Bladder microvascular endothelial cell (primary cell): Measurements from ENCODE around the gene PCDHGA7. TPM values are rescaled to one million over a fixed set of nuclear protein-coding genes. Genes with fewer than 3 reads are reported as not detected.

Experiments
- total RNA-seq: library from RNA; depleted of rRNA; stranded (reverse); fragments of >200 nt; gene quantifications from 2 replicates; pipeline ENCODE4 v1.2.3, GENCODE V29; 2014

Gene PCDHGA7
- total RNA-seq, 1 donor from 2014 or later: 3.3 TPM

DNA sequence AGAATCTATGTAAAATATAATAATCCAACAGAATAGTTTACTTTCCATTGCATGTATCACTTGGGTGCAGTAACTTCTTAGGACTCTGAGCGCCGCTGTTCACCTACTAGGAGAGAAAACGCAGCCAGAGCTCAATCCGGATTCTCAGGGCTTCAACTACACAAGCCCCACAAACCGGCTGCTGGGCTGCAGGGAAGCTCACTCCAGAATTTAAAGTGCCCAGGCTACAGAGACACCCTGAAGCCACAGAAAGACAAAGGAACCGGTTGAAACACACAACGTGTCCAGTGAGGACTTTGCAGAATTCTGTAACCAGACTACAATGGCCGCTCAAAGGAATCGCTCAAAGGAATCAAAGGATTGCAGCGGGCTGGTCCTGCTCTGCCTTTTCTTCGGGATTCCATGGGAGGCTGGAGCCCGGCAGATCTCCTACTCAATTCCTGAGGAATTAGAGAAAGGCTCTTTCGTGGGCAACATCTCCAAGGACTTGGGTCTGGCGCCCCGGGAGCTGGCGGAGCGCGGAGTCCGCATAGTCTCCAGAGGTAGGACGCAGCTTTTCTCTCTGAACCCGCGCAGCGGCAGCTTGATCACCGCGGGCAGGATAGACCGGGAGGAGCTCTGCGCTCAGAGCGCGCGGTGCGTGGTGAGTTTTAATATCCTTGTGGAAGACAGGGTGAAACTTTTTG, 30.5 kb downstream of the PCDHGA7 start, which contains the start of gene PCDHGA10:
PCDHGA10 (plus strand) TSS at position 134 of the 686 bp plus-strand sequence; CDS start at position 323, 189 bp downstream.

GRCh38 chr5:141417494-141418172, 35.1 kb downstream of the PCDHGA7 start, which contains the start of gene PCDHGB7:
Gene PCDHGB7 (plus strand): TSS chr5:141417677. CDS start chr5:141417860, 183 bp downstream.

DNA sequence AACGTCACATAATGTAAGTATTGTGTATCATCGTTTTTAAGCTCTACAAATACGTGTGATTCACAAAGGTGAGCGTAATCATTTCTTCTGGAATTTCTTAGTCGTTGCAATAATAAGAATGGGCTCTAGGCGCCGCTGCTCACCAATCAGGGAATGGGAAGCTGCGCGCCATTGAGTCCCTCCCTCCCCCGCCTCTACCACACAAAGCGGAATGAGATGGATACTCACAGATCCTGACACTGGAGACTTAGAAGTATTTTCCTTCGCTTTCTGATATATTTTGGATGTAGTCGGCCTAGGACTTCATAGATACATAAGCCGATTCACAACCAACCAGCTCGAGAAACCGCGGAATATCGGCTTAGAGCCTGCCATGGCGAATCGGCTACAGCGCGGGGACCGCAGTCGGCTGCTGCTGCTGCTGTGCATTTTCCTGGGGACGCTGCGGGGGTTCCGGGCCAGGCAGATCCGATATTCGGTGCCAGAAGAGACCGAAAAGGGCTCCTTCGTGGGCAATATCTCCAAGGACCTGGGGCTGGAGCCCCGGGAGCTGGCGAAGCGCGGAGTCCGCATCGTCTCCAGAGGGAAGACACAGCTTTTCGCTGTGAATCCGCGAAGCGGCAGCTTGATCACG, 38.4 kb downstream of the PCDHGA7 start, which contains the start of gene PCDHGA11:
PCDHGA11 (plus strand) TSS at position 197 of the 634 bp plus-strand sequence; CDS start at position 374, 177 bp downstream.

GRCh38 chr5:141430332-141431113, 48.0 kb downstream of the PCDHGA7 start, which contains the start of gene PCDHGA12:
Gene PCDHGA12 (plus strand): TSS chr5:141430507. CDS start chr5:141430760, 253 bp downstream.

Other genes starting within 250 kb of the PCDHGA7 start
- 0.32 and 3.6 TPM in 2 replicates for gene PCDHB5, start 247.5 kb upstream of the PCDHGA7 start, total RNA-seq
- 0.25 TPM in 1 of 2 replicates, not detected in the other for gene PCDHB6, start 232.7 kb upstream of the PCDHGA7 start, total RNA-seq
- gene PCDHB7, start 210.1 kb upstream of the PCDHGA7 start, total RNA-seq: 0.16 and 1.5 TPM in 2 replicates
- gene PCDHB8, start 205.0 kb upstream of the PCDHGA7 start, total RNA-seq: 0.16 and 1.3 TPM in 2 replicates
- under 0.01 and 0.63 TPM in 2 replicates for gene PCDHB16, start 200.4 kb upstream of the PCDHGA7 start, total RNA-seq
- 0.16 and 0.31 TPM in 2 replicates for gene PCDHB9, start 195.6 kb upstream of the PCDHGA7 start, total RNA-seq
- 0.49 and 1.6 TPM in 2 replicates for gene PCDHB10, start 190.4 kb upstream of the PCDHGA7 start, total RNA-seq
- 0.16 and 0.69 TPM in 2 replicates for gene PCDHB11, start 183.1 kb upstream of the PCDHGA7 start, total RNA-seq
- gene PCDHB12, start 174.0 kb upstream of the PCDHGA7 start, total RNA-seq: 0.16 and 1.3 TPM in 2 replicates
- gene PCDHB13, start 168.8 kb upstream of the PCDHGA7 start, total RNA-seq: 0.32 and 3.3 TPM in 2 replicates
- gene PCDHB14, start 159.4 kb upstream of the PCDHGA7 start, total RNA-seq: 0.49 and 1.8 TPM in 2 replicates
- gene PCDHB15, start 137.3 kb upstream of the PCDHGA7 start, total RNA-seq: 0.32 and 1.2 TPM in 2 replicates
- gene SLC25A2, start 78.7 kb upstream of the PCDHGA7 start, total RNA-seq: 0.16 and 0.44 TPM in 2 replicates
- gene TAF7, start 62.0 kb upstream of the PCDHGA7 start, total RNA-seq: 53.3 and 79.0 TPM in 2 replicates
- 0.32 and 1.1 TPM in 2 replicates for gene PCDHGA1, start 52.2 kb upstream of the PCDHGA7 start, total RNA-seq
- gene PCDHGA2, start 44.0 kb upstream of the PCDHGA7 start, total RNA-seq: 0.81 and 1.9 TPM in 2 replicates
- gene PCDHGA3, start 38.9 kb upstream of the PCDHGA7 start, total RNA-seq: 0.32 and 0.82 TPM in 2 replicates
- gene PCDHGB1, start 32.6 kb upstream of the PCDHGA7 start, total RNA-seq: 0.65 and 2.8 TPM in 2 replicates
- 1.3 and 6.1 TPM in 2 replicates for gene PCDHGA4, start 27.7 kb upstream of the PCDHGA7 start, total RNA-seq
- 1.1 and 5.1 TPM in 2 replicates for gene PCDHGB2, start 22.7 kb upstream of the PCDHGA7 start, total RNA-seq
- 0.49 and 2.0 TPM in 2 replicates for gene PCDHGA5, start 18.6 kb upstream of the PCDHGA7 start, total RNA-seq
- 1.5 and 8.4 TPM in 2 replicates for gene PCDHGB3, start 12.5 kb upstream of the PCDHGA7 start, total RNA-seq
- 1.5 and 4.1 TPM in 2 replicates for gene PCDHGA6, start 8.9 kb upstream of the PCDHGA7 start, total RNA-seq
- gene PCDHGB4, start 5.0 kb downstream of the PCDHGA7 start, total RNA-seq: 8.3 and 20.1 TPM in 2 replicates
- gene PCDHGA8, start 9.9 kb downstream of the PCDHGA7 start, total RNA-seq: 0.65 and 3.0 TPM in 2 replicates
- gene PCDHGB5, start 15.2 kb downstream of the PCDHGA7 start, total RNA-seq: 8.1 and 23.0 TPM in 2 replicates
- 0.97 and 4.5 TPM in 2 replicates for gene PCDHGA9, start 20.0 kb downstream of the PCDHGA7 start, total RNA-seq
- gene PCDHGB6, start 25.3 kb downstream of the PCDHGA7 start, total RNA-seq: 1.6 and 3.9 TPM in 2 replicates
- gene PCDHGA10, start 30.2 kb downstream of the PCDHGA7 start, total RNA-seq: 2.1 and 5.2 TPM in 2 replicates
- gene PCDHGB7, start 34.9 kb downstream of the PCDHGA7 start, total RNA-seq: 3.2 and 12.3 TPM in 2 replicates
- gene PCDHGA11, start 38.3 kb downstream of the PCDHGA7 start, total RNA-seq: 4.0 and 14.5 TPM in 2 replicates
- 1.8 and 6.2 TPM in 2 replicates for gene PCDHGA12, start 47.8 kb downstream of the PCDHGA7 start, total RNA-seq
- gene PCDHGC3, start 93.2 kb downstream of the PCDHGA7 start, total RNA-seq: 6.5 and 22.3 TPM in 2 replicates
- gene PCDHGC4, start 102.3 kb downstream of the PCDHGA7 start, total RNA-seq: 0.49 and 2.8 TPM in 2 replicates
- gene PCDHGC5, start 106.3 kb downstream of the PCDHGA7 start, total RNA-seq: 0.32 and 1.4 TPM in 2 replicates
- gene DIAPH1, start 236.3 kb downstream of the PCDHGA7 start, total RNA-seq: 43.5 and 77.2 TPM in 2 replicates